ENCODE data around the gene VWA1.
"Not testable (repeated sequence)": the region's sequence is repeated elsewhere in the genome, so short reads cannot be mapped to it uniquely, and the experiment has no call there.

Gene VWA1

GRCh38 chr1:1402901-1403392 lies 32.5 kb upstream of the VWA1 start:
- DNase-seq (ENCODE audit: low read depth), result not testable (repeated sequence)

- no peak for DNase-seq (ENCODE audit: low read depth)
Measured at GRCh38 chr1:1403653-1404052, 31.8 kb upstream of the VWA1 start.

- DNase-seq (ENCODE audit: low read depth), result no peak
Measured at GRCh38 chr1:1406101-1406820, 29.2 kb upstream of the VWA1 start.

DNA sequence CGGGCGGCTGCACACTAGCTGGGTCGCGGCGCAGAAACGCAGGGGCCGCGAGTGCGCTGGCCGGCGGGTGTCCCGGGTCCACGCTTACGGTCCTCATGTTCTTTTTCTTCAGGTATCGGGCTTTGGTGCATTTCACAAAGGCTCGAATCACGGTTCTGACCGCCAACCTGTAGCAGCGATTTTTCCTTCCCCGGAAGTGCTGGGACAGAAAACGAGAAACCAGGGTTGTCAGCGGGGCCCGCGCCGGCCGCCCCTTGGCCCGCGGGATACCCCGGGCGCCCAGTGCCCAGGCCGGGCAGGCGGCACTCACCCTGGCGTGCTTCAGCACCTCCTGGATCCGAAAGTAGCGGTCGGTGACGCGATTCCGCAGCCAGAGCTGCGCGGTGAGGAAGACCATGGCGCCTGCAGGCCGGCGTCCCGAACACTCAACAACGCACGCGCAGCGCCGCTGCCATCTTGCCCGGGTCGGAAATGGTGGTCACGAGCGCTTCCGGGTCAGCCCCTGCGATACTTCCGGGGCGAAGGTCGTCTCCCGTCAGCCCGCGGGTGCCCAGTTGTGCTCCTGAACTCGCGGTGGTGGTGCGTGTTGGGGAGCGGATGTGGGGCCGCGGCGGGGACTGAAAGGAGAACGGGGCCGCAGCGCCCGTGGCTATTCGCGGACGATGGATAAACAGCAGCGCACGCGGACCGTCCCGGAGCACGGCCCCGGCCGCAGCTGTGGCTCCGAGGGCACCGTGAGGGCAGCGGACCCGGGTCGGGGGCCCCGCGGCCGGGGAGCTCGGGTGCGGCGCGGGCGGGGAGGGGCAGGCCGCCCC lies 28.5 kb upstream of the VWA1 start, which contains the start of gene MRPL20:
Gene MRPL20, minus strand, starts transcription at position 473 of the 815 bp plus-strand sequence. Its CDS starts 76 bp downstream, at position 397.
- DNase-seq (ENCODE audit: low read depth), result peak; percentile 92

DNA sequence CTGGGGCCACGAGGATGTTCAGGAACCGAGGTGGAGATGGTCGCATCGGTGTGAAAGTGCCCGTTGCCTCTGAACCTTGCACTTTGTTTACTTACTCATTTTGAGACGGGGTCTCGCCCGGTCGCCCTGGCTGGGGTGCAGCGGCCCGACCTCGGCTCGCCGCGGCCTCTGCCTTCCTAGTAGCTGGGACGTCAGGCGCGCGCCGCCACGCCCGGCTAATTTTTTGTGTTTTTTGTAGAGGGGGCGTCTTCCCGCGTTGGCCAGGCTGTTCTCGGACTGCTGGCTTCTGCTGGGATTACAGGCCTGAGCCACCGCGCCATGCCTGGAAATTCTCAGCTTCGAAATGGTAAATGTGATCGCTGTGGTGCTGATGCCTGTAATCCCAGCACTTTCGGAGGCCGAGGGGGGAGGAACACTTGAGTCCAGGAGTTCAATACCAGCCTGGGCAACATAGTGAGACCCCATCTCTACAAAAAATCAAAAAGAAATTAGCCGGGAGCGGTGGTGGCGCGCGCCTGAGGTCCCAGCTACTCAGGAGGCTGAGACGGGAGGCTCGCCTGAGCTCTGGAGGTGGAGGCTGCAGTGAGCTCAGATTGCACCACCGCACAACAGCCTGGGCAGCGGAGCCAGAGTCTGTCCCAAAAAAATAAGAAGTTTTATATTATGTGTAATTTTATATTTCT lies 27.7 kb upstream of the VWA1 start:
- no peak for DNase-seq (ENCODE audit: low read depth)

DNA sequence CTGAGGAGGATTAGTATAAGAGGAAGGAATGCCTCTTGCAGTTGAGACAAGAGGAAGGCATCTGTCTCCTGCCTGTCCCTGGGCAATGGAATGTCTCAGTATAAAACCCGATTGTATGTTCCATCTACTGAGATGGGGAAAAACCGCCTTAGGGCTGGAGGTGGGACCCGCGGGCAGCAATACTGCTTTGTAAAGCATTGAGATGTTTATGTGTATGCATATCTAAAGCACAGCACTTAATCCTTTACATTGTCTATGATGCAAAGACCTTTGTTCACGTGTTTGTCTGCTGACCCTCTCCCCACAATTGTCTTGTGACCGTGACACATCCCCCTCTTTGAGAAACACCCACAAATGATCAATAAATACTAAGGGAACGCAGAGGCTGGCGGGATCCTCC lies 25.3 kb upstream of the VWA1 start:
- not testable (repeated sequence) for DNase-seq (ENCODE audit: low read depth)

DNA sequence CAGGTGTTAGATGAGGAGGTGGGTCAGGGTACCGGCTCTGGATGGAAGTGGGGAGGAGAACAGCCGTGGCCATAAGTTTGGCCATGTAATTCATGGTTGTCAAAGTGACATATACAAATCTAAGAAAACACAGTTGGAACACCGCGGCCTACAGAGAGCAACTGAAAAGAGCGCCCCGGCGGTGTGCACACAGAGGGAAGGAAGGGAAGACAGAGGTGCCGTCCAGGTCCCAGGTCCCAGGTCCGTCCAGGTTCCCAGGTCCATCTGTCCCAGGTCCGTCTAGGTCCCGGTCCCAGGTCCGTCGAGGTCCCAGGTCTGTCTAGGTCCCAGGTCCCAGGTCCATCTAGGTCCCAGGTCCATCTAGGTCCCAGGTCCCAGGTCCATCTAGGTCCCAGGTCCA lies 23.9 kb upstream of the VWA1 start:
- DNase-seq (ENCODE audit: low read depth), result no peak

DNA sequence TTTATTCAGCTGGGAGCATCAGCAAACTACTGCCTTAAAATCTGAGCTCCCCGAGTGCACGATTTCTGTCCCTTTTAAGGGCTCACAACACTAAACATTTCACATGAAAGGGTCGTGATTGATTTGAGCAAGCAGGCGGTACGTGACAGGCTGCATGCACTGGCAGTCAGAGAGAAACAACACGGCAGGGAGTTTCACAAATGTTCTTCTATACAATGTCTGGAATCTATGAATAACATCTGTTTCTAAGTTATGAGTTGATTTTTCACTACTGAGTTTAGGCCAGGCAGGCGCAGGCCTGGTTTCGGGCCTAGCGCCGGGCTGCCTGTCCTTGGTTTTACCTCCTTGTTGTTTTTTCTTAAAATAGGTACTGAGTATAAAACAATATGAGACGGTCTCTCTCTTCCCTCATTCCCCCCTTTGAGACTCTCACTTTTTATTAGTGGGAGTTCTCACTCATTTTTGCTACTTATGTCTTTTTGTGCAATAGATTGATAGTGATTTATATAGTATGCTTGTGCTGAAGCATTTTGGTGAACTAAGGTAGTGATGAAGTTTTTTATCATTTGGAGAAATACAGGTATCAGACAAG lies 23.1 kb upstream of the VWA1 start:
- DNase-seq (ENCODE audit: low read depth), result not testable (repeated sequence)

DNA sequence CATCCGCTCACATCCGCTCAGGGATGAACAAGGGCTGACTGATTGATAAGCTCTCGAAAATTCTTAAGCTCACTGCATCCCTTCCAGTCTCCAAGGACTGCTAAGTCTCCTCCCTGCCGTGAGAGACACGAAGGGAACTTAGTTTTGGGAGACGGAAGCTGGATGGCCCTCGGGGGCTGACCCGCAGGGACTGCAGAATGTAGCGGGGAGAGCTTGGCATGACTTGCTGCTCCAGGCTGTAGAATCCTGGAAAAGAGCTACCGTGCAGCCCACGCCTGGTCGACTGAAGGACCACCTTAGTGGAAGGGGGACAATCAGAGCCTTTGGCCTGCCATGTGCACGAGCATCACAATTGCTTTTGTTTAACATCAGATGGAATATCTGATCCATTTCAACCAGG lies 19.7 kb upstream of the VWA1 start:
- DNase-seq (ENCODE audit: low read depth), result no peak

DNA sequence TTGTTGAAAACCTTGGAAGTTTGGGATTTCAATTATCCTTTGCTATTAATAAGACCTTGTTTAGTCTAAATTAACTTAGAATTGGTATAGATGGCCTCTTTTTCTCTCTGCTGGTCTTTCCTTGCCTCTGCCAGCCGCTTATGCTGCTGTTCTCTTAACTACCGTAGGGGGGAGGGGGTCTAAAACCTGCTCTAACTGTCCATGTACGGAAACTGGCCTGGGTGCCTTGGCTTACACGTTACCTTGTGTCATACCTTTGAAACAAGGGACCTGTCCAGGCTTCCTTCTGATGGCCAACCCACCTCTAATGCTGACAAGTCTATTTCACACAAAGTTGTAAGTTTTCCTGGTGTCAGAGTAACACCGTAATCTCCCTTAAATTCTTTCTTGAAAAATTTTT lies 18.1 kb upstream of the VWA1 start:
- DNase-seq (ENCODE audit: low read depth), result not testable (repeated sequence)

GRCh38 chr1:1417825-1418463 lies 17.5 kb upstream of the VWA1 start:
- not testable (repeated sequence) for DNase-seq (ENCODE audit: low read depth)

- no peak for DNase-seq (ENCODE audit: low read depth)
Measured at GRCh38 chr1:1418464-1419362, 16.8 kb upstream of the VWA1 start.

- no peak for DNase-seq (ENCODE audit: low read depth)
Measured at GRCh38 chr1:1419363-1419812, 16.1 kb upstream of the VWA1 start.

DNA sequence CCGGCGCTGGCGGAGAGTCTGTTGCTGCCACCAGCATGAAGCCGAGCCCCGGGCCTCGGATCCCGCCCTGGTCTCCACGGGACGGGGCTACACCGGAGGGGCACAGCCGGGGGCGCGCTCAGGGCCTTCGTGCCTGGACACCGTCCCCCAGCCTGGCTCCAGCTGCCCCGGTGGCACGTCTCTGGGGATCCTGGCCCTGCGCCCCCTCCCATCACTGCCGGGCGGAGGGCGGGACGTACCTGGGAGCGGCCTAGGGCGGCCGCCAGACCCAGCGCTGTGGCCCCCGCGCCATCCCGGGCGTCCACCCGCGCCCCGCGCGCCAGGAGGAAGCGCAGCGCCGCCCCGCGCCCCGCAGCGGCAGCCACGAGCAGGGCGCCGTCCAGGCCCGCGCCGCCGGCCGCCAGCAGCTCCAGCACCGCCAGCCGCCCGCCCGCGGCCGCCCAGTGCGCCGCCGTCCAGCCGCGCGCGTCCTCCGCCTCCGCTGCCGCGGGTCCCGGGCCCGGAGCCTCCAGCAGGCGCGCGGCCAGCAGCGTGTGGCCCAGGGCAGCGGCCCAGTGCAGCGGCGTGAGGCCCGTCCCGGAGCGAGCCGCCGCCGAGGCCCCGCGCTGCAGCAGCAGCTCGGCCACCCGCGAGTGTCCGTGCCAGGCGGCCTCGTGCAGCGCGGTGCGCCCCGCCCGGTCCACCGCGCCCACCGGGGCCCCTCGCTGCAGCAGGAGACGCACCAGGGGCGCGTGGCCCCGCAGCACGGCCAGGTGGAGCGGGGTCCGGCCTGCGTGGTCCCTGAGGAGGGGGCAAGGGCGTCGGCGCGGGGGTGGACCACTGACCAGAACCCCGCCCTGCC lies 15.5 kb upstream of the VWA1 start:
- no peak for DNase-seq (ENCODE audit: low read depth)

GRCh38 chr1:1420654-1421141 lies 14.8 kb upstream of the VWA1 start:
- no peak for DNase-seq (ENCODE audit: low read depth)

GRCh38 chr1:1421147-1421906 lies 14.2 kb upstream of the VWA1 start, which contains the start of gene ANKRD65:
Gene ANKRD65, minus strand, starts transcription at chr1:1421276. Its CDS starts 271 bp downstream, at chr1:1421005.
- no peak for DNase-seq (ENCODE audit: low read depth)

- no peak for DNase-seq (ENCODE audit: low read depth)
Measured at GRCh38 chr1:1421907-1422464, 13.5 kb upstream of the VWA1 start.

All from stimulated activated CD4-positive, alpha-beta T cell treated with anti-CD3 and anti-CD28 coated beads, Interleukin-2, amount 100 ng/mL, for 4 hours (primary cell).